GM12878 (cell line): Measurements from ENCODE around the gene FFAR1. TPM values are rescaled to one million over a fixed set of nuclear protein-coding genes. Genes with fewer than 3 reads are reported as not detected.

ENCODE experiments used
- GATAD2B ChIP-seq: fragments of 450-650 bp; conservative IDR thresholded peaks from 2 replicates; pipeline ENCODE4 v1.6.1; 2017; ENCODE audit warnings: low read depth, mild to moderate bottlenecking, moderate library complexity
- JUND ChIP-seq: IDR thresholded peaks from 2 replicates; pipeline ENCODE4 v1.6.1; 2012; ENCODE audit warnings: low read depth, mild to moderate bottlenecking, low read length, improper control_type of control experiment, moderate library complexity
- PML ChIP-seq: IDR thresholded peaks from 2 replicates; pipeline ENCODE4 v1.6.1; 2012; ENCODE audit warnings: low read length, inconsistent platforms
- POLR2A ChIP-seq: IDR thresholded peaks from 2 replicates; pipeline ENCODE4 v1.6.1; 2011; ENCODE audit warnings: low read depth, mild to moderate bottlenecking, low read length
- SMAD5 ChIP-seq: IDR thresholded peaks from 2 replicates; pipeline ENCODE4 v1.6.1; 2016; ENCODE audit warnings: antibody characterized with exemption, low read depth
- USF1 ChIP-seq: IDR thresholded peaks from 2 replicates; pipeline ENCODE4 v1.6.1; 2011; ENCODE audit warnings: borderline replicate concordance, low read depth, mild to moderate bottlenecking, moderate library complexity, mixed read lengths, low read length; ENCODE audit not compliant: insufficient read depth; ENCODE audit errors: extremely low read length
- ZNF687 ChIP-seq: fragments of 450-650 bp; IDR thresholded peaks from 2 replicates; pipeline ENCODE4 v1.6.1; 2017; ENCODE audit warnings: mild to moderate bottlenecking, moderate library complexity
- polyA plus RNA-seq, 11 experiments: library from polyadenylated mRNA; depleted of rRNA in 4 of 11; unstranded in 6 of 11; stranded (reverse) in 5 of 11; fragments of >200 nt; fragmentation: Nextera tagmentation in 4 of 11; fragmentation: Illumina TruSeq in 1 of 11; extraction: Ambion mirVana in 4 of 11; extraction: Trizol in 1 of 11; gene quantifications; 1 replicate in 1 of 11; 2 replicates in 10 of 11; pipeline versions ENCODE4 v1.2.1 to v1.2.3, GENCODE V29; 2011 to 2016; ENCODE audit warnings: inconsistent platforms in 2 of 11, missing spikeins in 2 of 11, low read depth in 1 of 11
- total RNA-seq, 4 experiments: library from RNA; depleted of rRNA in 3 of 4; stranded (reverse); fragments of >200 nt in 3 of 4; fragmentation: Illumina TruSeq in 1 of 4; extraction: Trizol in 1 of 4; gene quantifications; 2 replicates each; pipeline versions ENCODE4 v1.2.1 to v1.2.3, GENCODE V29; 2013 to 2021

FFAR1 gene
- total and polyA plus RNA-seq, 10 of the 15 experiments (the other 5 are each of a cell fraction or from before 2014, with no cell fraction given): 0.05 to 0.62 (median 0.14) TPM; not detected in 2

GRCh38 chr19:35388277-35389054 is 40.8 kb downstream of the FFAR1 start (continued):
- TF ChIP-seq USF1: no peak
- TF ChIP-seq SMAD5: no peak
- TF ChIP-seq POLR2A: no peak
- TF ChIP-seq PML: no peak
- TF ChIP-seq JUND: no peak
- TF ChIP-seq ZNF687: no peak
- TF ChIP-seq GATAD2B: no peak
